ENCODE results near the gene GRID1. TPM values are rescaled to one million over a fixed set of nuclear protein-coding genes. Genes with fewer than 3 reads are reported as not detected.

GRID1 gene
- total RNA-seq, 1 donor from 2014 or later: not detected

DNA sequence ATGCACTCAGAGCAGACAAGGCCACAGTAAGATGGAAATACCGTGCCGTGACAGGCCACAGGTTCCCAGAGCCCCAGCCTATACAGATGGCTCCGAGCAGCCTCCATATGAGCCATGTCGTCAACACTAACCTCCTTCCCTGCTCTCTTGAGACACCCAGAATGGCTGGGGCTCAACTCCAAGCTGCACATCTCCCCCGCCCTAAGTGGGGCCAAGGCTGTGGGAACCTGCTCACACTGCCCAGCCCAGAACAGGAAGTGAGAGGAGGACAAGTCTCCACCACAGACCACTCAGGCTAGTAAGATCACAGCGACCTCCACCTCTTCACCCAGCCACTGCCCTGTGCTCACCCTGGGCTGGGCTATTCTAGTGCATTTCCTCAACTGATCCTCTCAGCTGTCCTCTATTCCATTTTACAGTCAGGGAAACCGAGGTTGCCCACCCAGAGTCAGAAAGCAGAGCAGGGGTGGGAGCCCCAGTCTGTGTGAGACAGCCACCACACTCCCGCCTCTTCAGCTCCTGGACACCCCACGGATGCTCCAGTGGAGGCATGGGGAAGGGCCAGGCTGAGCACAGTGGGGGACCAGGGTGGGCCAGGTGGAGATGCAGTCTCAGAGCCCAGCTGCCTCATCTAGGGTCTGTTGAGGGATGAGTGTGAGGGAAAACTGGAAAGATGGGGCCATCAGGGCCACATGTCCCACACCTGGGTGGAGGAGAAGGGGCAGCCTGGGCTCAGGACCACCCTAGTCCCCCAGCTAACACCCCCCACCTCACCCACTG is 11.6 kb downstream of the GRID1 start:
- ATAC-seq (ENCODE audit: low read depth): no peak
- TF ChIP-seq, protein P1, sequence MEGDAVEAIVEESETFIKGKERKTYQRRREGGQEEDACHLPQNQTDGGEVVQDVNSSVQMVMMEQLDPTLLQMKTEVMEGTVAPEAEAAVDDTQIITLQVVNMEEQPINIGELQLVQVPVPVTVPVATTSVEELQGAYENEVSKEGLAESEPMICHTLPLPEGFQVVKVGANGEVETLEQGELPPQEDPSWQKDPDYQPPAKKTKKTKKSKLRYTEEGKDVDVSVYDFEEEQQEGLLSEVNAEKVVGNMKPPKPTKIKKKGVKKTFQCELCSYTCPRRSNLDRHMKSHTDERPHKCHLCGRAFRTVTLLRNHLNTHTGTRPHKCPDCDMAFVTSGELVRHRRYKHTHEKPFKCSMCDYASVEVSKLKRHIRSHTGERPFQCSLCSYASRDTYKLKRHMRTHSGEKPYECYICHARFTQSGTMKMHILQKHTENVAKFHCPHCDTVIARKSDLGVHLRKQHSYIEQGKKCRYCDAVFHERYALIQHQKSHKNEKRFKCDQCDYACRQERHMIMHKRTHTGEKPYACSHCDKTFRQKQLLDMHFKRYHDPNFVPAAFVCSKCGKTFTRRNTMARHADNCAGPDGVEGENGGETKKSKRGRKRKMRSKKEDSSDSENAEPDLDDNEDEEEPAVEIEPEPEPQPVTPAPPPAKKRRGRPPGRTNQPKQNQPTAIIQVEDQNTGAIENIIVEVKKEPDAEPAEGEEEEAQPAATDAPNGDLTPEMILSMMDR (IDR thresholded peaks at IDR 0.05): no peak
- Mint-ChIP-seq H3K36me3 (ENCODE audit: low read depth) (no peaks in the 10 kb centered on the region), H3K9me3 (no peaks in the 10 kb centered on the region), H3K4me3 (no peak overlapping the region), H3K27ac (no peak overlapping the region), H3K4me1 (peaks cover 19% of the 10 kb centered on the region), H3K27me3 (peaks cover 11% of the 10 kb centered on the region)
- intact Hi-C loops (cut with micrococcal nuclease): no loop called here
- no peak for DNase-seq
- ChIA-PET CTCF (no interaction called here), POLR2A (no interaction called here)

DNA sequence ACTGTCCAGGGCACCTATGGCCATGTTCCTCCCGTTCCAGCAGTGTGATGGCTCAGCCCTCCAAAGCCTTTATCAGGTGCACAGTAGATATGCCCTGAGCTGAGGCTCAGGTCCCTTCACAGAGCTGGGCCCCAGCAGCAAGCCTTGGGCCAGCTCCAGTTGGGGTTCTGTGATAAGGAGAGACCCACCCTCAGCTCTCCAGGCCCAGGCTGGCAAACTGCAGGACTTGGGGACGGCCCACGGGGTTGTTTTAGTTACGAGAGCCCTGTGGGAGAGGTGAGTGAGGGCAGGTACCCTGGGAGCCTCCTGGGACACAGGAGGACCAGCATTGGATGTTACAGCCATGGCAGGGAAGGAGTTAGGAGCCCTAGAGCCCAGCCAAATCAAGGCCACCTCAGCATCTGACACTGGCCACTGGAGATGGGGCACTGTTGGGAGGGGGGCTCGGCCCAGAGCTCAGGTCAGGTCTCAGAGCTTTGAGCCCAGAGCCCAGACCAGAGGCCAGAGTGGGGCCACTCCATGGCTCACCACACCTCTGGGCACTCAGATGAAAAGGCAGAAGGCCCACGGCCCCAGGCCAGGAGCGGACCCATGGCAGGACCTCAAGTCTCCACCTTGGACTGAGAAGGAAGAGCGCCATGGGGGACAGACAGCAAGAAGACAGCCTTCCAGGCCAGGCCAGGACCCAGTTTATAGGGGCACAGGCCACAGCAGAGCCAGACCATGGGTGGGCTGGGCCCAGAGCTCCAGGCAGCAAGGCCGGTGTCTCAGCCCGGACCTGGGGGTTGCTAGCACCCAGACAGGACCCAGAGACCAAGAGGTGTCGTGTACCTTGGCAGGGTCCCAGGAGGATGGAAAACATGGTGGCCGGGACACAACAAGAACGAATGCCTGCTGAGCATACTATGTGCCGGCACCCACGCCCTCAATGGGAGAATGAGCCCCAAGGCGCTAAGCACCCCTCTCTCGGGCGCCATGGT is 12.8 kb downstream of the GRID1 start:
- H3K4me1 Mint-ChIP-seq: peaks cover 19% of the 10 kb centered on the region
- TF ChIP-seq, protein P1 (IDR thresholded peaks at IDR 0.05): no peak
- no peaks in the 10 kb centered on the region for H3K36me3 Mint-ChIP-seq (ENCODE audit: low read depth)
- H3K27me3 Mint-ChIP-seq: peaks cover 18% of the 10 kb centered on the region
- H3K9me3 Mint-ChIP-seq: no peaks in the 10 kb centered on the region
- no peak for DNase-seq
- ChIA-PET CTCF (no interaction called here), POLR2A (no interaction called here)
- ATAC-seq (ENCODE audit: low read depth): no peak
- H3K27ac Mint-ChIP-seq: no peak overlapping the region
- intact Hi-C loops (cut with micrococcal nuclease): no loop called here
- H3K4me3 Mint-ChIP-seq: no peak overlapping the region

DNA sequence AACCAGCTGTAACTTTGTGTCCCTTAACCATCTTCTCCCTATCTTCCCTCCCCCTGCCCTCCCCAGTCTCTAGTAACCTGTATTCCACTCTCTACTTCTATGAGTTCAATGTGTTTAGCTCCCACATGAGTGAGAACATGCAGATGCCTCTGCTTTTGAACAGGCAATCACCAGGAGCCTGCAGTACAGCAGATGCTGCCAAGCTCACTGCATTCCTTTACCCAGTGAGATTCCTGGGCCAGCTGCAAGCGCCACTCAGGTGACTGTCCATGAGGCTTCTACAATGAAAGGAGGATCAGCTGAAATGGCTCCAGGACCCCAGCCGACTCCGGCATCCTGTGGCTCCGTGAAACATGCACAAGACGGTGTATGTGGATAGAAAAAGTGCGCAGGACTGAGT is 15.7 kb downstream of the GRID1 start:
- Mint-ChIP-seq H3K27ac (no peak overlapping the region), H3K4me3 (no peak overlapping the region), H3K27me3 (peaks cover 18% of the 10 kb centered on the region), H3K36me3 (ENCODE audit: low read depth) (no peaks in the 10 kb centered on the region), H3K9me3 (no peaks in the 10 kb centered on the region), H3K4me1 (peaks cover 12% of the 10 kb centered on the region)
- ChIA-PET CTCF (no interaction called here), POLR2A (no interaction called here)
- ATAC-seq (ENCODE audit: low read depth): no peak
- intact Hi-C loops (cut with micrococcal nuclease): no loop called here
- TF ChIP-seq, protein P1 (IDR thresholded peaks at IDR 0.05): no peak
- no peak for DNase-seq

DNA sequence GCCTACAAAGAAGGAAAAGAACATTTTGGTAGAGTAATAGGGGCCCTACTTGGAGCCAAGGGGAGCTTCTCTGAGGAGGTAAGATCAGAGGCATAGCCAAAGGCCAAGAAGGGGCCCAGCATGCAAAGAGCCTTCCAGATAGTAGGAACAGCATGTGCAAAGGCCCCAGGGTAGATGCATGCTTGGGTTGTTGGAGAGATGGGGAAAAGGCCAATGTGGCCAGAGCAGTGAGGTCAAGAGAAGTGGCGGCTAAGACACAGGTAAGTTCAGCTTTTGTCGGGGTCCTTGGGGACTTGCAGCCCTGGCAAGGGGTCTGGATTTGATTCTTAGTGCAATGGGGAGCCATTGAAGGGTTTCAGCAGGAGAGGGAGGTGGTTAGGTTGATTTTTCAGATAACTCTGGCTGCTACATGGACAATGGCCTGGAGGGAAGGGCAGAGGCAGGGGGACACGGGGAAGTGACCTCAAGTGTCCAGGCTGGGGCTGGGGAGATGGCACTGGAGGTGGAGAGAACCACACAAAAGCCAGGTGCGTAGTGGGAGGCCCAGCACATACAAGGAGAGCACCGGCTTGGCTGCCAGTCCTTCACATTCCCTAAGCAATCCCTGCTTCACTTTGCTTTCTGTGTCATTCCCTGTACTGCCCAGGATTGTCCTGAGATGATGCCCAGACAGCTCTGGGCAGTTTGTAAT is 16.5 kb downstream of the GRID1 start:
- ChIA-PET CTCF (no interaction called here), POLR2A (no interaction called here)
- intact Hi-C loops (cut with micrococcal nuclease): no loop called here
- H3K4me1 Mint-ChIP-seq: peaks cover 4% of the 10 kb centered on the region
- ATAC-seq (ENCODE audit: low read depth) (no peak), DNase-seq (no peak)
- H3K36me3 Mint-ChIP-seq (ENCODE audit: low read depth): no peaks in the 10 kb centered on the region
- no peaks in the 10 kb centered on the region for H3K9me3 Mint-ChIP-seq
- H3K27ac Mint-ChIP-seq: no peak overlapping the region
- TF ChIP-seq, protein P1 (IDR thresholded peaks at IDR 0.05): no peak
- peaks cover 18% of the 10 kb centered on the region for H3K27me3 Mint-ChIP-seq
- no peak overlapping the region for H3K4me3 Mint-ChIP-seq

DNA sequence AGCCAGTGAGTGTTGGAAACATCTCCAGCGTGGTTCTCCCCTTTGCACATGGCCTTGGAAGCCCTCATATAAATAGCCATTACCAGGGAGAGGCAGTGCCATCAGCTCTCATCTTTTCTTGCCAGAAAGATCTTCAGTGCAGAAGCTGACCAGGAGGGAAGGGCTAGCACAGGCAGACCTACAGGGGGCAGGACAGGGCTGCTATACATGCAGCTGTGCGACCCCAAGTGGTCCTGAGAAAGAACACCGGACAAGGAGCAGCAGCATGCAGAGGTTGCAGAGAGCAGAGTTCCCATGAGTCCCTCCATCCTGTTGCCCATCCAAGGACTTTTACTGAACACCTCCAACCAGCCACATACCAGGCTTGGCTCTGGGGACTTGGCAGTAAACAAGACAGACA is 17.1 kb downstream of the GRID1 start:
- no peaks in the 10 kb centered on the region for H3K4me1 Mint-ChIP-seq
- POLR2A ChIA-PET: no interaction called here
- no peak overlapping the region for H3K27ac Mint-ChIP-seq
- ATAC-seq (ENCODE audit: low read depth) (no peak), DNase-seq (no peak)
- H3K27me3 Mint-ChIP-seq: peaks cover 18% of the 10 kb centered on the region
- no peaks in the 10 kb centered on the region for H3K36me3 Mint-ChIP-seq (ENCODE audit: low read depth)
- TF ChIP-seq, protein P1 (IDR thresholded peaks at IDR 0.05): no peak
- CTCF ChIA-PET: no interaction called here
- H3K4me3 Mint-ChIP-seq: no peak overlapping the region
- intact Hi-C loops (cut with micrococcal nuclease): no loop called here
- no peaks in the 10 kb centered on the region for H3K9me3 Mint-ChIP-seq

Data from activated B cell treated with CpG ODN at 0.5 μM for 24 hours (primary cell).